HG03457 (cell line): Measurements from ENCODE around the gene HCAR2.
"Not testable (repeated sequence)": the region's sequence is repeated elsewhere in the genome, so short reads cannot be mapped to it uniquely, and the experiment has no call there.

Source experiments
- ATAC-seq: cut with Tn5 transposase; IDR thresholded peaks from one replicate; pipeline ENCODE4 v1.9.1; 2021; ENCODE audit warnings: moderate number of reproducible peaks; ENCODE audit not compliant: unreplicated experiment

The HCAR2 gene

GRCh38 chr12:122721057-122721545 is 17.9 kb upstream of the HCAR2 start:
- no peak for ATAC-seq

- ATAC-seq: not testable (repeated sequence)
These were observed 13.5 kb upstream of the HCAR2 start, which contains the start of gene HCAR3 for GRCh38 chr12:122716658-122717057. Gene HCAR3 (minus strand): TSS chr12:122716811. CDS start chr12:122716737, 74 bp downstream.

GRCh38 chr12:122715211-122715610 is 12.1 kb upstream of the HCAR2 start:
- ATAC-seq: not testable (repeated sequence)

GRCh38 chr12:122713491-122714188 is 10.5 kb upstream of the HCAR2 start:
- ATAC-seq: not testable (repeated sequence)

- not testable (repeated sequence) for ATAC-seq
These were observed 8.1 kb upstream of the HCAR2 start for GRCh38 chr12:122711266-122711665.

GRCh38 chr12:122710341-122710740 is 7.2 kb upstream of the HCAR2 start:
- ATAC-seq: not testable (repeated sequence)

- ATAC-seq: not testable (repeated sequence)
These were observed 6.1 kb upstream of the HCAR2 start for GRCh38 chr12:122709287-122709686.

GRCh38 chr12:122703841-122704240 is 684 bp upstream of the HCAR2 start:
- not testable (repeated sequence) for ATAC-seq

- not testable (repeated sequence) for ATAC-seq
These were observed 1.7 kb downstream of the HCAR2 start for GRCh38 chr12:122701481-122701880.

- not testable (repeated sequence) for ATAC-seq
These were observed 3.0 kb downstream of the HCAR2 start for GRCh38 chr12:122700038-122700710.

GRCh38 chr12:122696922-122697321 is 6.2 kb downstream of the HCAR2 start:
- ATAC-seq: not testable (repeated sequence)

GRCh38 chr12:122691566-122691965 is 11.6 kb downstream of the HCAR2 start:
- ATAC-seq: no peak

- no peak for ATAC-seq
These were observed 14.9 kb downstream of the HCAR2 start for GRCh38 chr12:122688291-122688690.

GRCh38 chr12:122687086-122687485 is 16.1 kb downstream of the HCAR2 start:
- no peak for ATAC-seq

- ATAC-seq: no peak
These were observed 16.6 kb downstream of the HCAR2 start for GRCh38 chr12:122686538-122686937.

GRCh38 chr12:122684297-122684813 is 18.8 kb downstream of the HCAR2 start:
- no peak for ATAC-seq

GRCh38 chr12:122681814-122682213 is 21.3 kb downstream of the HCAR2 start:
- no peak for ATAC-seq

- ATAC-seq: not testable (repeated sequence)
These were observed 22.2 kb downstream of the HCAR2 start for GRCh38 chr12:122680989-122681388.

- not testable (repeated sequence) for ATAC-seq
These were observed 26.4 kb downstream of the HCAR2 start for GRCh38 chr12:122676781-122677180.

- ATAC-seq: not testable (repeated sequence)
These were observed 27.1 kb downstream of the HCAR2 start for GRCh38 chr12:122676015-122676414.

- ATAC-seq: no peak
These were observed 30.6 kb downstream of the HCAR2 start for GRCh38 chr12:122672515-122672914.
